ENCODE measurements around the gene RABGAP1L.
"Not testable (repeated sequence)": the region's sequence is repeated elsewhere in the genome, so short reads cannot be mapped to it uniquely, and the experiment has no call there.

The RABGAP1L gene

DNA sequence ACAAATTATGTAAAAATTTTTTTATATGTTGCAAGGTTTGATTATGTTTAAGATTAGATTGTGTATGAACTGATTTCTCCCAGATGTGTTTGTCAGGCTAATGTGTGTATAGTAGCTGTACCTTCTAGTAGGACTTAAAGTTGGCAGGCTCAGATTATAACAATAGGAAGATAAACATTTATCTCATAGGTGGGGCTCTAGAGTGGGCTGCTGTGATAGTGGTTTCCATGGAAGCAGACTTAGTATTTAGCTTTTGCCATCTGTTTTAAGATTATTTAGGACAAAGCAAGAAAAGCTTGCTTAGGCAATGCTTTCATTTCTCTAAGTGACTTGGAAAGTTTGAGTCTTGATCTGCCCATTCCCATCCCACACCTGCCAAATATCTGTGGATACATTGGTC, 652.7 kb downstream of the RABGAP1L start:
- Histone ChIP-seq H3K4me1 (ENCODE audit: control insufficient read depth, insufficient read depth, low read length, poor library complexity, severe bottlenecking) (no peaks in the 10 kb centered on the region), H3K9me3 (ENCODE audit: control insufficient read depth, low read length) (no peaks in the 10 kb centered on the region), H3K27me3 (replicated peaks; ENCODE audit: control insufficient read depth, insufficient read depth, low read length, poor library complexity, severe bottlenecking) (no peaks in the 10 kb centered on the region), H3K4me3 (ENCODE audit: insufficient read depth, low read depth, low read length, poor library complexity, severe bottlenecking) (no peak overlapping the region), H3K36me3 (ENCODE audit: control insufficient read depth, insufficient read depth, low read length) (peaks cover 3% of the 10 kb centered on the region), H3K27ac (ENCODE audit: insufficient read depth, low read length, poor library complexity, severe bottlenecking) (no peak overlapping the region)
- no peak for DNase-seq

DNA sequence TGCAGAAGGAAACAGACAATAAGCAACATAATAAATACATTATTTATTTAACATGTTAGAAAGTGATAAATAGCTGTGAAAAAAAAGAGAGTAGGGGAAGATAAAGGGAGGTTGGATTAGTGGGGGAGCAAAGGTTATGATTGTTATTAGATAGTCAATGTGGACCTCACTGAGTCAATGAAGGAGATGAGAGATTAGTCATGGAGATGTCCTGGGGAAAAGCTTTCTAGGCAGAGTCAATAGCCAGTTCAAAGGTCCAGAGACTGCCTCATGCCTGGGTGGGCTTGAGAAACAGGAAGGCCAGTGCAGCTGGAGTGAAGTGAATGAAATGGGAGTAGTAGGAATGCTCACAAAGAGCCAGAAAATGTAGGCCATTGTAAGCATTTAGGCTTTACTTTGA, 653.3 kb downstream of the RABGAP1L start:
- DNase-seq, result no peak
- Histone ChIP-seq H3K27me3 (replicated peaks; ENCODE audit: control insufficient read depth, insufficient read depth, low read length, poor library complexity, severe bottlenecking) (no peaks in the 10 kb centered on the region), H3K4me1 (ENCODE audit: control insufficient read depth, insufficient read depth, low read length, poor library complexity, severe bottlenecking) (no peaks in the 10 kb centered on the region), H3K36me3 (ENCODE audit: control insufficient read depth, insufficient read depth, low read length) (peaks cover 3% of the 10 kb centered on the region), H3K9me3 (ENCODE audit: control insufficient read depth, low read length) (no peaks in the 10 kb centered on the region), H3K4me3 (ENCODE audit: insufficient read depth, low read depth, low read length, poor library complexity, severe bottlenecking) (no peak overlapping the region), H3K27ac (ENCODE audit: insufficient read depth, low read length, poor library complexity, severe bottlenecking) (no peak overlapping the region)

DNA sequence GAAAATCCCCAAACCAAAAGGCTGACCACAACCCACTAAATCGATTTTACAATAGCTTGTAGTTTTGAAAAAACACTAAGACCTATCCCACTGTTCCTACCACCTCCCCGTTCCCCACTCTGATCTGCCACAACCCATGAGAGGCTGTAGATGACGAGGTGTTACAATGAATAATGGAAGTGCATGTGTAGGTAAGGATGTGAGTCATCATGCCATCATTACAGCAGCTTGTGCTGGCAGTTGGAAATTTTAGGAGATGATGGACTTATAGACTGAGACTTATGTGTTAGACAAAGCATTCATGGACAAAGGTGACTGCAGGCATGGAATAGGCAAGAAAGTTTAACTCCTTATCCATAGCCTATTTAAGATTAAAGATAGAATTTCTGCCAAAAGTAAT, 655.7 kb downstream of the RABGAP1L start:
- H3K27ac ChIP-seq (ENCODE audit: insufficient read depth, low read length, poor library complexity, severe bottlenecking), result no peak overlapping the region

DNA sequence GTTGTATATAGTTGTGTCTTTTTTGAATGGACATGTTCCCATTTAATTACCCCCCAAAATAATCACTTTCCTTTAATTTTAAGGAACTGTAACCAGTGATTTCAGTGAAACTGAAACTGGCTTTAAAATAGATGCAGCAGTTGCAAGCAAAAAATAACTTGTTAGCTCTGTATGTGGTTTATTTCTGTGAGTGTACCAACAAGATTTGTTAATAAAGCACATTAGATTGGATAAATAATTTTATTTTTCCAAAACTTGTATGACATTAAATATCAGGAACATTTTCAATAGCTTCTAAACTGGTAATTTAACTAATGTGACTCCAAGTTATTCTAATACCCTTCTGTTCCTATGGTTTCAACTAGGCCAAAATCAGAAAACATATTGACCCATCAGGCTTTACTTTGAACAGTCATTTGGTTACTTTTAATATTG, 656.2 kb downstream of the RABGAP1L start:
- Histone ChIP-seq H3K36me3 (ENCODE audit: control insufficient read depth, insufficient read depth, low read length) (peaks cover 3% of the 10 kb centered on the region), H3K27ac (ENCODE audit: insufficient read depth, low read length, poor library complexity, severe bottlenecking) (no peak overlapping the region), H3K9me3 (ENCODE audit: control insufficient read depth, low read length) (no peaks in the 10 kb centered on the region), H3K4me1 (ENCODE audit: control insufficient read depth, insufficient read depth, low read length, poor library complexity, severe bottlenecking) (no peaks in the 10 kb centered on the region), H3K4me3 (ENCODE audit: insufficient read depth, low read depth, low read length, poor library complexity, severe bottlenecking) (no peak overlapping the region), H3K27me3 (replicated peaks; ENCODE audit: control insufficient read depth, insufficient read depth, low read length, poor library complexity, severe bottlenecking) (no peaks in the 10 kb centered on the region)
- no peak for DNase-seq

More for the DNA sequence above, 655.7 kb downstream of the RABGAP1L start:
- Histone ChIP-seq H3K4me3 (ENCODE audit: insufficient read depth, low read depth, low read length, poor library complexity, severe bottlenecking) (no peak overlapping the region), H3K4me1 (ENCODE audit: control insufficient read depth, insufficient read depth, low read length, poor library complexity, severe bottlenecking) (no peaks in the 10 kb centered on the region), H3K36me3 (ENCODE audit: control insufficient read depth, insufficient read depth, low read length) (peaks cover 3% of the 10 kb centered on the region), H3K9me3 (ENCODE audit: control insufficient read depth, low read length) (no peaks in the 10 kb centered on the region), H3K27me3 (replicated peaks; ENCODE audit: control insufficient read depth, insufficient read depth, low read length, poor library complexity, severe bottlenecking) (no peaks in the 10 kb centered on the region)
- no peak for DNase-seq

DNA sequence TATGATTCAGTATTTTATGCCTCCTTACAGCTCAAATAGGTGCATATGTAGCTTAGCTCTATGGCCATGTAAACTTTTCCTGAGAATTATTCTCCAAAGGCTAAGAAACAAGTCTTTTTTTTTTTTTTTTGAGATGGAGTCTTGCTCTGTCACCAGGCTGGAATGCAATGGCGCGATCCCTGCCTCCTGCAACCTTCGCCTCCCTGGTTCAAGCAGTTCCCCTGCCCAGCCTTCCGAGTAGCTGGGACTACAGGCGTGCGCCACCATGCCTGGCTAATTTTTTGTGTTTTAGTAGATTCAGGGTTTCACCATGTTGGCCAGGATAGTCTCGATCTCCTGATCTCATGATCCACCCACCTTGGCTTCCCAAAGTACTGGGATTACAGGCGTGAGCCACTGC, 657.3 kb downstream of the RABGAP1L start:
- H3K27me3 ChIP-seq (replicated peaks; ENCODE audit: control insufficient read depth, insufficient read depth, low read length, poor library complexity, severe bottlenecking); H3K4me1 ChIP-seq (ENCODE audit: control insufficient read depth, insufficient read depth, low read length, poor library complexity, severe bottlenecking); H3K4me3 ChIP-seq (ENCODE audit: insufficient read depth, low read depth, low read length, poor library complexity, severe bottlenecking); H3K27ac ChIP-seq (ENCODE audit: insufficient read depth, low read length, poor library complexity, severe bottlenecking); H3K9me3 ChIP-seq (ENCODE audit: control insufficient read depth, low read length); H3K36me3 ChIP-seq (ENCODE audit: control insufficient read depth, insufficient read depth, low read length); DNase-seq: not testable (repeated sequence)

DNA sequence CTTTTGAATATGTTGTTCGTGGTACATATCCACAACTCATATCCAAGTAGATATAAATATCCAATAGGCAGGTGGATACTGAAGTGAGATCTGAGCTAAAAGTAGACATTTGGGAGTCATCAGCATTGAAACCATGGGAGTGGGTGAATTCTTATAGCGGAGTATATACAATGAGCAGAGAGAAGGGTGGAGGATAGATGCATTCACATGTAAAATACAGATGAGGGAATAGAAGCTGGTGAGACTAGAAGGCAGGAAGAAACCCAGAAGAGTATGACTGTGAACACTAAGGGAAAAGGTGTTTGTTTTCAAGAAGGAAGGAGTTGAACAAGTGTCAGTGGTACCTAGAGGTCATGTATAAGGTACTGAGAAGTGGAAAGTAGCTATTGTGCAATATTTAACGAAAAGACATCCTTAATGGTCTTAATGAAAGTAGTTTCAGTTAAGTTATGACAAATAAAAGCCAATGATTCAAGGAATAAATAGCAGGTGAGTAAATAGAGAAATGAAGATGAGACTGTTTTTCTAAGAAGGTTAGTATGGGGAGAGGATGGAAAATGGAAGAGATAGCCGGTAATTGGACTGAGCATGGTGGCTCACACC, 658.8 kb downstream of the RABGAP1L start:
- Histone ChIP-seq H3K9me3 (ENCODE audit: control insufficient read depth, low read length) (no peaks in the 10 kb centered on the region), H3K27ac (ENCODE audit: insufficient read depth, low read length, poor library complexity, severe bottlenecking) (no peak overlapping the region), H3K36me3 (ENCODE audit: control insufficient read depth, insufficient read depth, low read length) (peaks cover 3% of the 10 kb centered on the region), H3K27me3 (replicated peaks; ENCODE audit: control insufficient read depth, insufficient read depth, low read length, poor library complexity, severe bottlenecking) (no peaks in the 10 kb centered on the region), H3K4me3 (ENCODE audit: insufficient read depth, low read depth, low read length, poor library complexity, severe bottlenecking) (no peak overlapping the region), H3K4me1 (ENCODE audit: control insufficient read depth, insufficient read depth, low read length, poor library complexity, severe bottlenecking) (no peaks in the 10 kb centered on the region)
- DNase-seq, result no peak

DNA sequence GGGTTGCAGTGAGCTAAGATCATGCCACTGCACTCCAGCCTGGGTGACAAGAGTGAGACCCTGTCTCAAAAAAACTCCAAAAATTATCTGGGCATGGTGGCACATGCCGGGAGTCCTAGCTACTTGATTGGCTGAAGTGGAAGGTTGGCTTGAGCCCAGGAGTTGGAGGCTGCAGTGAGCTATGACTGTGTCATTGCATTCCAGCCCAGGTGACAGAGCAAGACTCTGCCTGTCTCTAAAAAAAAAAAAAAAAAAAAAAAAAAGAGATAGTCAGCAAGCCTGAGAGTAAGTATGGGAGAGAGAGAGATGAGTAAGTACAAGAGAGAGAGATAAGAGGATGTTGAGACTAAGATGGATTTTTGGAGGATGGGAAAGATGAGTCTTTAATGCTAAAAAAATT, 659.6 kb downstream of the RABGAP1L start:
- no peak overlapping the region for H3K4me3 ChIP-seq (ENCODE audit: insufficient read depth, low read depth, low read length, poor library complexity, severe bottlenecking)
- no peak for DNase-seq
- H3K4me1 ChIP-seq (ENCODE audit: control insufficient read depth, insufficient read depth, low read length, poor library complexity, severe bottlenecking), result no peaks in the 10 kb centered on the region
- H3K27me3 ChIP-seq (replicated peaks; ENCODE audit: control insufficient read depth, insufficient read depth, low read length, poor library complexity, severe bottlenecking), result no peaks in the 10 kb centered on the region
- peaks cover 3% of the 10 kb centered on the region for H3K36me3 ChIP-seq (ENCODE audit: control insufficient read depth, insufficient read depth, low read length)
- no peaks in the 10 kb centered on the region for H3K9me3 ChIP-seq (ENCODE audit: control insufficient read depth, low read length)
- H3K27ac ChIP-seq (ENCODE audit: insufficient read depth, low read length, poor library complexity, severe bottlenecking), result no peak overlapping the region

DNA sequence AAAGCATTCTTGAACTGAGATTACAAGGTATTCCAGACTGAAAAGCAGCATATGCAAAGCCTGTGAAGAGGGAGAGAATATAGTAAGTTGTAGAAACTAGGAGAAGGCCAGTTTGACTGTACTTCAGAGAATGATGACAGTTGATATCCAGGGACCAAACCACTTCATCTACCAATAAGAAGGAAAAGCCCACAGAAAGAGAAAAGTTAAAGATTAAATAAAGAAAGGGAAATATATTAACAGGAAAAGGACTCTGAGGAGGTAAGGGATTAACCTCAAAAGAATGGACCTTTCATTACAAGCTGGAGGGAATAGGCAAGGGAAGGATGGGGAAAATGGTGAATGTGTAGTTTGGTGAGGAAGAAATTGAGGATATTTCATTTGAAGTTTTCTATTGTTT, 660.3 kb downstream of the RABGAP1L start:
- Histone ChIP-seq H3K27me3 (replicated peaks; ENCODE audit: control insufficient read depth, insufficient read depth, low read length, poor library complexity, severe bottlenecking) (no peaks in the 10 kb centered on the region), H3K9me3 (ENCODE audit: control insufficient read depth, low read length) (no peaks in the 10 kb centered on the region), H3K27ac (ENCODE audit: insufficient read depth, low read length, poor library complexity, severe bottlenecking) (no peak overlapping the region), H3K36me3 (ENCODE audit: control insufficient read depth, insufficient read depth, low read length) (peaks cover 3% of the 10 kb centered on the region), H3K4me3 (ENCODE audit: insufficient read depth, low read depth, low read length, poor library complexity, severe bottlenecking) (no peak overlapping the region), H3K4me1 (ENCODE audit: control insufficient read depth, insufficient read depth, low read length, poor library complexity, severe bottlenecking) (no peaks in the 10 kb centered on the region)
- no peak for DNase-seq

DNA sequence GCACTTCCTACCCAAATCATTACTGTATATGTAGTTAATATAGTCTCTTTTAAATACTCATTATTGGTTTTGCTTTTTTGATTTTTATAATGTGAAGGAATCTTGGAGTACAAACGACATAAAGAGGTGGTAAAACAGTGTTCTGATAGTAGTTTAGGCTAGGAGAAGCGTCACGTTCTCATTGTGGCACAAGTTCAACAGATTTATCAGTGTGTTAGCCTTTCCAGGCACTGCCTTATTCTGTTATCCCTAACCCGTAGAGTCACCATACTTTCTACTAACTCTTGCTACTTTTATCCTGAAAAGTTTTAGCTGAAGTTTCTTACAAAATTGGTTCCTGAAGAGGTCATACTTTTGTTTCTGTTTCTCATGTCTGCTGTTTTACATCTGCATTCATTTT, 665.8 kb downstream of the RABGAP1L start:
- no peak overlapping the region for H3K4me3 ChIP-seq (ENCODE audit: insufficient read depth, low read depth, low read length, poor library complexity, severe bottlenecking)
- DNase-seq, result no peak
- no peaks in the 10 kb centered on the region for H3K4me1 ChIP-seq (ENCODE audit: control insufficient read depth, insufficient read depth, low read length, poor library complexity, severe bottlenecking)
- no peak overlapping the region for H3K27ac ChIP-seq (ENCODE audit: insufficient read depth, low read length, poor library complexity, severe bottlenecking)
- no peaks in the 10 kb centered on the region for H3K9me3 ChIP-seq (ENCODE audit: control insufficient read depth, low read length)
- H3K36me3 ChIP-seq (ENCODE audit: control insufficient read depth, insufficient read depth, low read length), result no peaks in the 10 kb centered on the region
- no peaks in the 10 kb centered on the region for H3K27me3 ChIP-seq (replicated peaks; ENCODE audit: control insufficient read depth, insufficient read depth, low read length, poor library complexity, severe bottlenecking)

DNA sequence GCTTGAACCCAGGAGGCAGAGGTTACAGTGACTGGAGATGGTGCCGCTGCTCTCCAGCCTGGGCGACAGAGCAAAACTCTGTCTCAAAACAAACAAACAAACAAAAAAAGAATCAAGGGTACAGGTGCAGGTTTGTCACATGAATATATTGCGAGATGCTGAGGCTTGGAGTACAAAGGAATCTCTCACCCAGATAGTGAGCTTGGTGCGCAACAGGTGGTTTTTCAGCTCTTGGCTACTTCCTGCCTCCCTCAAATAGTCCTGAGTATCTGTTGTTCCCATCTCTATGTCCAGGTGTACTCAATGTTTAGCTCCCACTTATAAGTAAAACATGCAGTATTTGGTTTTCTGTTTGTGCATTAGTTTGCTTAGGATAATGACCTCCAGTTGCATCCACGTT, 666.5 kb downstream of the RABGAP1L start:
- H3K4me3 ChIP-seq (ENCODE audit: insufficient read depth, low read depth, low read length, poor library complexity, severe bottlenecking), result no peak overlapping the region
- no peak overlapping the region for H3K27ac ChIP-seq (ENCODE audit: insufficient read depth, low read length, poor library complexity, severe bottlenecking)
- no peaks in the 10 kb centered on the region for H3K4me1 ChIP-seq (ENCODE audit: control insufficient read depth, insufficient read depth, low read length, poor library complexity, severe bottlenecking)
- no peak for DNase-seq
- no peaks in the 10 kb centered on the region for H3K36me3 ChIP-seq (ENCODE audit: control insufficient read depth, insufficient read depth, low read length)
- no peaks in the 10 kb centered on the region for H3K27me3 ChIP-seq (replicated peaks; ENCODE audit: control insufficient read depth, insufficient read depth, low read length, poor library complexity, severe bottlenecking)
- no peaks in the 10 kb centered on the region for H3K9me3 ChIP-seq (ENCODE audit: control insufficient read depth, low read length)

All from effector memory CD4-positive, alpha-beta T cell (primary cell).